HG02973 (cell line): ENCODE data around the gene APIP.
A peak's percentile ranks its signal among the peaks of the same experiment; 100 is the strongest.

Source experiments
- ATAC-seq: cut with Tn5 transposase; IDR thresholded peaks from one replicate; pipeline ENCODE4 v1.9.1; 2021; ENCODE audit warnings: moderate library complexity; ENCODE audit not compliant: unreplicated experiment

The APIP gene

GRCh38 chr11:34916015-34916842, at the start of gene APIP, which contains the start of gene PDHX:
TSS of gene APIP (minus strand) at chr11:34916379. CDS start at chr11:34916284, 95 bp downstream.
TSS of gene PDHX (plus strand) at chr11:34916618. CDS start at chr11:34916656, 38 bp downstream.
- ATAC-seq = peak; percentile 91

- ATAC-seq = no peak
Measured at GRCh38 chr11:34964610-34965331, 48.6 kb upstream of the APIP start.

- ATAC-seq = no peak
Measured at GRCh38 chr11:34963351-34963750, 47.2 kb upstream of the APIP start.

GRCh38 chr11:34962034-34962433, 45.9 kb upstream of the APIP start:
- no peak for ATAC-seq

- no peak for ATAC-seq
Measured at GRCh38 chr11:34960277-34960676, 44.1 kb upstream of the APIP start.

GRCh38 chr11:34959770-34960169, 43.6 kb upstream of the APIP start:
- no peak for ATAC-seq

- no peak for ATAC-seq
Measured at GRCh38 chr11:34957606-34958005, 41.4 kb upstream of the APIP start.

GRCh38 chr11:34957206-34957605, 41.0 kb upstream of the APIP start:
- ATAC-seq = no peak

GRCh38 chr11:34953955-34954354, 37.8 kb upstream of the APIP start:
- no peak for ATAC-seq

- no peak for ATAC-seq
Measured at GRCh38 chr11:34948696-34949095, 32.5 kb upstream of the APIP start.

- no peak for ATAC-seq
Measured at GRCh38 chr11:34944692-34945091, 28.5 kb upstream of the APIP start.

- ATAC-seq = no peak
Measured at GRCh38 chr11:34941688-34942087, 25.5 kb upstream of the APIP start.

- ATAC-seq = no peak
Measured at GRCh38 chr11:34940026-34940677, 24.0 kb upstream of the APIP start.

GRCh38 chr11:34938611-34939010, 22.4 kb upstream of the APIP start:
- ATAC-seq = no peak

GRCh38 chr11:34936945-34937629, 20.9 kb upstream of the APIP start:
- ATAC-seq = no peak

- no peak for ATAC-seq
Measured at GRCh38 chr11:34929794-34930763, 13.9 kb upstream of the APIP start.

- no peak for ATAC-seq
Measured at GRCh38 chr11:34928960-34929680, 12.9 kb upstream of the APIP start.

- ATAC-seq = no peak
Measured at GRCh38 chr11:34928268-34928959, 12.2 kb upstream of the APIP start.

- ATAC-seq = no peak
Measured at GRCh38 chr11:34926831-34927132, 10.6 kb upstream of the APIP start.
